Glutamatergic neuron (in vitro differentiated cells): Measurements from ENCODE around the gene MOV10L1. TPM values are rescaled to one million over a fixed set of nuclear protein-coding genes. Genes with fewer than 3 reads are reported as not detected.

Experiments used
- DNase-seq: peaks from one replicate; pipeline ENCODE4 v3.0.0; 2022
- H3K27ac Mint-ChIP-seq: one replicate; pipeline ENCODE4 v1.8.0; 2020; ENCODE audit warnings: mild to moderate bottlenecking, mixed read lengths, inconsistent platforms; ENCODE audit not compliant: unreplicated experiment
- H3K27me3 Mint-ChIP-seq: one replicate; pipeline ENCODE4 v1.8.0; 2020; ENCODE audit warnings: mild to moderate bottlenecking, moderate library complexity, mixed read lengths, inconsistent platforms; ENCODE audit not compliant: unreplicated experiment
- H3K36me3 Mint-ChIP-seq: one replicate; pipeline ENCODE4 v1.8.0; 2020; ENCODE audit warnings: mild to moderate bottlenecking, mixed read lengths, inconsistent platforms; ENCODE audit not compliant: unreplicated experiment
- H3K4me1 Mint-ChIP-seq: one replicate; pipeline ENCODE4 v1.8.0; 2020; ENCODE audit warnings: mild to moderate bottlenecking, low read depth, mixed read lengths, inconsistent platforms; ENCODE audit not compliant: unreplicated experiment
- H3K4me3 Mint-ChIP-seq: one replicate; pipeline ENCODE4 v1.8.0; 2020; ENCODE audit warnings: mild to moderate bottlenecking, mixed read lengths, inconsistent platforms; ENCODE audit not compliant: unreplicated experiment
- H3K9me3 Mint-ChIP-seq: one replicate; pipeline ENCODE4 v1.8.0; 2020; ENCODE audit warnings: mild to moderate bottlenecking, moderate library complexity, mixed read lengths, inconsistent platforms; ENCODE audit not compliant: unreplicated experiment
- total RNA-seq: library from RNA; stranded (reverse); fragmentation: NEBNext Ultra II Directional; extraction: Animal tissue kit (Norgen Biotek cat#: 25700); gene quantifications from one replicate; pipeline ENCODE4 v1.2.1, GENCODE V29; 2021; ENCODE audit not compliant: unreplicated experiment
- TF ChIP-seq, protein P1 (sequence below): fragments of 200-600 bp; sonication (generic); IDR thresholded peaks from one replicate; pipeline ENCODE4 v1.5.0; 2021; ENCODE audit not compliant: partially characterized antibody, unreplicated experiment

Gene MOV10L1
- total RNA-seq, 1 donor from 2014 or later = 0.34 TPM

- no peak overlapping the region for H3K27ac Mint-ChIP-seq
- no peak for DNase-seq
- H3K4me3 Mint-ChIP-seq = no peak overlapping the region
- peaks cover 7% of the 10 kb centered on the region for H3K27me3 Mint-ChIP-seq
- H3K4me1 Mint-ChIP-seq = peaks cover 6% of the 10 kb centered on the region
- H3K9me3 Mint-ChIP-seq = peaks cover 4% of the 10 kb centered on the region
- TF ChIP-seq, protein P1, sequence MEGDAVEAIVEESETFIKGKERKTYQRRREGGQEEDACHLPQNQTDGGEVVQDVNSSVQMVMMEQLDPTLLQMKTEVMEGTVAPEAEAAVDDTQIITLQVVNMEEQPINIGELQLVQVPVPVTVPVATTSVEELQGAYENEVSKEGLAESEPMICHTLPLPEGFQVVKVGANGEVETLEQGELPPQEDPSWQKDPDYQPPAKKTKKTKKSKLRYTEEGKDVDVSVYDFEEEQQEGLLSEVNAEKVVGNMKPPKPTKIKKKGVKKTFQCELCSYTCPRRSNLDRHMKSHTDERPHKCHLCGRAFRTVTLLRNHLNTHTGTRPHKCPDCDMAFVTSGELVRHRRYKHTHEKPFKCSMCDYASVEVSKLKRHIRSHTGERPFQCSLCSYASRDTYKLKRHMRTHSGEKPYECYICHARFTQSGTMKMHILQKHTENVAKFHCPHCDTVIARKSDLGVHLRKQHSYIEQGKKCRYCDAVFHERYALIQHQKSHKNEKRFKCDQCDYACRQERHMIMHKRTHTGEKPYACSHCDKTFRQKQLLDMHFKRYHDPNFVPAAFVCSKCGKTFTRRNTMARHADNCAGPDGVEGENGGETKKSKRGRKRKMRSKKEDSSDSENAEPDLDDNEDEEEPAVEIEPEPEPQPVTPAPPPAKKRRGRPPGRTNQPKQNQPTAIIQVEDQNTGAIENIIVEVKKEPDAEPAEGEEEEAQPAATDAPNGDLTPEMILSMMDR = no peak
- no peaks in the 10 kb centered on the region for H3K36me3 Mint-ChIP-seq
These were observed 86.4 kb downstream of the MOV10L1 start for GRCh38 chr22:50175921-50176849.

- TF ChIP-seq, protein P1 = no peak
- Mint-ChIP-seq H3K4me1 (peaks cover 6% of the 10 kb centered on the region), H3K4me3 (no peak overlapping the region), H3K27me3 (peaks cover 7% of the 10 kb centered on the region), H3K9me3 (peaks cover 4% of the 10 kb centered on the region), H3K36me3 (no peaks in the 10 kb centered on the region), H3K27ac (no peak overlapping the region)
- DNase-seq = no peak
These were observed 87.2 kb downstream of the MOV10L1 start for GRCh38 chr22:50176850-50177536.

DNA sequence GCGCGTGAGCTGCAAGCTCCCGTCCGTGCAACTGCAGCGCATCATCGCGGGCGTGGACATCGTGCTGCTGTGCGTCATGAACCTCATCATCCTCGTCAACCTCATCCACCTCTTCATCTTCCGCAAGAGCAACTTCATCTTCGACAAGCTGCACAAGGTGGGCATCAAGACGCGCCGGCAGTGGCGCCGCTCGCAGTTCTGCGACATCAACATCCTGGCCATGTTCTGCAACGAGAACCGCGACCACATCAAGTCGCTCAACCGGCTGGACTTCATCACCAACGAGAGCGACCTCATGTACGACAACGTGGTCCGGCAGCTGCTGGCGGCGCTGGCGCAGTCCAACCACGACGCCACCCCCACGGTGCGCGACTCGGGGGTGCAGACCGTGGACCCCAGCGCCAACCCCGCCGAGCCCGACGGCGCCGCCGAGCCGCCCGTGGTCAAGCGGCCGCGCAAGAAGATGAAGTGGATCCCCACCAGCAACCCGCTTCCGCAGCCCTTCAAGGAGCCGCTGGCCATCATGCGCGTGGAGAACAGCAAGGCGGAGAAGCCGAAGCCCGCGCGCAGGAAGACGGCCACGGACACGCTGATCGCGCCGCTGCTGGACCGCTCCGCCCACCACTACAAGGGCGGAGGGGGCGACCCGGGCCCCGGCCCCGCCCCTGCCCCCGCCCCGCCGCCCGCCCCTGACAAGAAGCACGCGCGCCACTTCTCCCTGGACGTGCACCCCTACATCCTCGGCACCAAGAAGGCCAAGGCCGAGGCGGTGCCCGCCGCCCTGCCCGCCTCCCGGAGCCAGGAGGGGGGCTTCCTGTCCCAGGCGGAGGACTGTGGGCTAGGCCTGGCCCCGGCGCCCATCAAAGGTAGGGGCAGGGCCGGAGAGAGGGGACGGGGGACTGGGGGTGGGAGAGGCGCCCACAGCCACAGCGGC, 88.0 kb downstream of the MOV10L1 start:
- H3K27ac Mint-ChIP-seq = no peak overlapping the region
- TF ChIP-seq, protein P1 = no peak
- no peak overlapping the region for H3K4me3 Mint-ChIP-seq
- H3K9me3 Mint-ChIP-seq = peaks cover 4% of the 10 kb centered on the region
- H3K4me1 Mint-ChIP-seq = peaks cover 6% of the 10 kb centered on the region
- peak; percentile 12 for DNase-seq
- no peaks in the 10 kb centered on the region for H3K36me3 Mint-ChIP-seq
- peaks cover 7% of the 10 kb centered on the region for H3K27me3 Mint-ChIP-seq

DNA sequence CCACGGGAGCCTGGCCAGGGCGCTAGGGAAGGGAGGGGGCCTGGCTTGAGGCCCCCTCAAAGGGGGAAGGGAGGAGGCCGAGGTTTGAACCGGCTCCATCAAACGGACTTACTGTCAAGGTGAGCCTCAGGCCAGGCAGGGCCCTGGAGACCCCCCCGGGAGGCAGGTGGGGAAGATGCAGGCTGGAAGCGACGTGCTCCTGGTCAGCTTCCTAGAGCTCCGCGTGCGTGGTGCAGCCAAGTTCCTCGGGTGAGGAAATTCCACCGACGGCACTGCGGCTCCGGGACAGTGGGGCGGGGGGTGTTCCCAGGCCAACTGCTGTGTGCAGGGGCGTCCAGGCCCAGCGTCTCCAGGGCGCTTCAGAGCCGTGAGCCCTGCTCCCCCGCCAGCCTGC, 88.7 kb downstream of the MOV10L1 start:
- Mint-ChIP-seq H3K27me3 (peaks cover 7% of the 10 kb centered on the region), H3K27ac (no peak overlapping the region), H3K4me1 (peaks cover 6% of the 10 kb centered on the region), H3K4me3 (no peak overlapping the region), H3K9me3 (peaks cover 2% of the 10 kb centered on the region), H3K36me3 (no peaks in the 10 kb centered on the region)
- DNase-seq = peak; percentile 21
- TF ChIP-seq, protein P1 = no peak
